NCI-H1105 treated with DMSO at 0.1 percent for 48 hours (cell line): ENCODE measurements around the gene TNK2.
A peak's percentile ranks its signal among the peaks of the same experiment; 100 is the strongest.

Experiments
- DNase-seq: peaks from one replicate; lab custom pipeline; 2025; lab: John Stamatoyannopoulos, UW

The TNK2 gene

DNA sequence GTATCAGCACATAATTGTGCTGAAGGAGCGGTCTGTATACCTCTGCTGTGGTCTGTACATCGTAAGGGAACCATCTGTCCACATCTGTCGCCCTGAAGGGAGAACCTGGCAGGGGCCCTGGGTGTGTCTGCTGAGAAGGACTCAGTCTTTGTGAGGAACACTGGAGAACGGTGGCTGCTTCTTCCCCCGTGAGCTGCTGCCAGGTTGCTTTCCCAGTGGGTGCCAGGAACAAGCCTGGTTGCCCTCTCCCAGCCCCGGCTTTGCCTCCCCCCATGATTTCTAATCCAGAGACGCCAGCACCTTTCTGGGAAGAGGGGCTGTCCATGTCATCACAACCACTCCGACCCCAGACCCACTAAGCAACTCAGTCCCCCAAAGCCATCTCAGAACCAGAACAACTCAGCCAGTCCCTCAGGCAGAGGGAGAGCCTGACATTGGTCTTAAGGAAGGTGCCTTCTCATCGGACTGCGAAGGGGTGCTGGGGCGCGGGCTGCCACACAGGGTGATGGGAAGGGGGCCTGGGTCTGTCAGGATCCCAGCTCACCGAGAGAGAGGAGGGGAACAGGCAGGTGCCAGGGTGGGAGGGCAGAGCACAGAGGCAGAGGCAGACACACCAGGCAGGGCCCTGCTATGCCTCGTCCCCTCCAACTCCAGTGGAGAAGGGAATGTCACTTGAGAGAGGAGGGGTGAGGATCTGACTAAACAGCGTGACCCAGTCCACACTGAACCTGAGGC, 8.5 kb downstream of the TNK2 start:
- no peak for DNase-seq

DNA sequence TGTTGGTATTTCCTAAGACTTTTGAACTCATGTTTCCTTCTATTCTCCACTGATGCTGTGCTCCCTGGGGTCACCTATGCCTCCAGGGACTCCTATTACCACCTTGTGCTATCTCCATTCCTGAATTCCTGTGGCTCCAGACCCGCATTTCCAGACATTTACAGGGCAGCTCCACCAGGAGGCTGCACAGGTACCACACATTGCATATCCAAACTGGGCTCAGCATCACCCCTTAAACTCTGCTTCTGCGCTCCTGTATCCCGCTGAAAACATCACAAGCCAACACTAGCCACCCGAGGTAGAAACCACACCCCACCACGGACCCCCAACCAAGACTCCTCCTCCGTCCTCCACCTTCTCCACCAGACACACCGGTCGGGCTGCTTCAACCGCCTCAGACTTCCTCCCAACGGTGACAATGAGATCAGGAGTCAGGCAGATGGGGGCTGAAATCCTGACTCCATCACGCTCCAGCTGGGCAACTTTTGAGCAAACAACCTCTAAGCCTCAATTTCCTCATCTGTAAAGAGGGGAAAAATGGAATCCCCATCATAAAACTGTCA, 10.4 kb downstream of the TNK2 start:
- DNase-seq = no peak

DNA sequence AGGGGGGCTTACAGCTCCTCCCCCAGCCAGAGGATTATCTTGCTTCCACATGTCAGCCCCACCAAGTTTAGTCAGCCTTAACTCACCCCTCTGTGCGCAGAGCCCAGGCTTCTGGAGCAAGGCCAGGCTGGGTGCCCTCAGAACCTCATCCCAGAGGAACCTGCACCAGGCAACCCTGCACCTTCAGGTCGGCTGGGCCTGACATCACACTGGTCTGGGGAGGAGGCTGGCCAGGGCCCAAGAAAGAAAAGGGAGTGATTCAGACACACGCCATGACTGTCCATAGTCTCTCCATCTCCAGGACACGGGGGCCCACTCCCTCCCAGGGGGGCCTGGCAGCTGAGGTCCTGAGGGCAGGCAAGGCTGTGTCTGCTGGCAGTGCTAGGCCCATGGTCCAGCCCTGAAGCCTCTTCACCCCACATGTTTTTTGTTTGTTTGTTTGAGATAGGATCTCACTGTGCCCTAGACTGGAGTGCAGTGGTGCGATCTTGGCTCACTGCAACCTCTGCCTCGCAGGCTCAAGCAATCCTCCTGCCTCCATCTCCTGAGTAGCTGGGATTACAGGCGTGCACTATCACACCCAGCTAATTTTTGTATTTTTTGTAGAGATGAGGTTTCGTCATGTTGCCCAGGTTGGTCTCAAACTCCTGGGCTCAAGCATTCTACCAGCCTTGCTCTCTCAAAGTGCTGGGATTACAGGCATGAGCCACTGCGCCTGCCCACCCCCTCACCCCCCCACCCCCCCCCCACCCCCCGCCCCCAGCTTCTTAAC, 11.1 kb downstream of the TNK2 start:
- no peak for DNase-seq

DNA sequence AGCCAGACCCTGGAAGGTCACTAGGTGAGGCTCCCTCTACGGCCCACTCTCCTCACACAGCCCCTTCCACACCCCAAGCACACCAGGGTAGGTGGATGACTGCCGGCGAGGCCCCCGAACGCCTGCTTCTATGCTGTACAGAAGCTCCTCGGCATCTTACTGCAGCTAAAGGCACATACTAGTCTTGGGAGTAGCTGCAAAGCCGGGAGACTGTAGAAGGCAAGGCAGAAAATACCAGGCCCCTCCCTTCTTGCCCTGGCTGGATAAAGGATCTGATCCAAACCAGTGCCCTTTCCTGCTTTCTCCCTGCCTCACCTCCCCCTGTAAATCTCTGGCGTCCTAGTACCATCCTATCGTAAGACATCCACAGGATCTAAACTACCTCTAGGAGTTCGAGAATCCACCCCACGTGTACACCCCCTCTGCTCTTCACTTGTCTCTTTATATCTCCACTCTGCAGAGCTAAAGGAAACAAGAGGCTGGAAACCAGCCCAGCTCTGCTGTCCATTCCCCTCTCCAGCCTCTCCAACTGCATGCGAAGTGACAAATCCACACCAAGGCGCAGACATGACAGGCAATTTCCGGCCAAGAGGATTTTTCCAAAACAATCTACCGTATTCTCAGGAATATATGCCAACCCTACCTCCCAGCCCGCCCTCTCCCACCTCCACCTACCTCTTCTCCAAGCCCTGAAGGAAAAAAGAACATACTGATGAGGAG, 11.8 kb downstream of the TNK2 start:
- DNase-seq = peak; percentile 20

DNA sequence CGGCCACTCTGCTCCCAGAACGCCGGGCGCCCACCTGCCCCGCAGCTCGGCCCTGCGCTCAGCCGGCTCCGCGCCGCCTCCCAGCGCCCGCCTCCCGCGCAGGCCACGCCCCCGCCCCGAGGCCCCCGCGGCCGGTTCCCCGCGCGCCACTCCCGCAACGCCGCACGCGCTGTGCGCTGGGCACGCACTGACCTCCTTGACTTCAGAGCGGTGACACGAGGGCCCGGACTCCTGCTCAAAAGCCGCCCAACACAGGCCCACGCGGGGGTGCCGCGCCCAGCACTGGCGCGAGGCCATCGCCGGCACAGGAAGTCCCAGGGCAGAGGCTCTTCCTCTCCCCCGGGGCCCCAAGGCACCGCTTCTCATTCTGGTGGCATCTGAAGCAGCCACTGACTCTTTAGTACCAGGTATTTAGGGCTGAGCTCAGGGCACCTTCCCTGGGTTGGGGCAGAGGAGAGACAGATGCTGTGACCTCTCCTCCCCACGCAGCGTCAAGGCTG, 12.4 kb downstream of the TNK2 start:
- DNase-seq = peak; percentile 49

DNA sequence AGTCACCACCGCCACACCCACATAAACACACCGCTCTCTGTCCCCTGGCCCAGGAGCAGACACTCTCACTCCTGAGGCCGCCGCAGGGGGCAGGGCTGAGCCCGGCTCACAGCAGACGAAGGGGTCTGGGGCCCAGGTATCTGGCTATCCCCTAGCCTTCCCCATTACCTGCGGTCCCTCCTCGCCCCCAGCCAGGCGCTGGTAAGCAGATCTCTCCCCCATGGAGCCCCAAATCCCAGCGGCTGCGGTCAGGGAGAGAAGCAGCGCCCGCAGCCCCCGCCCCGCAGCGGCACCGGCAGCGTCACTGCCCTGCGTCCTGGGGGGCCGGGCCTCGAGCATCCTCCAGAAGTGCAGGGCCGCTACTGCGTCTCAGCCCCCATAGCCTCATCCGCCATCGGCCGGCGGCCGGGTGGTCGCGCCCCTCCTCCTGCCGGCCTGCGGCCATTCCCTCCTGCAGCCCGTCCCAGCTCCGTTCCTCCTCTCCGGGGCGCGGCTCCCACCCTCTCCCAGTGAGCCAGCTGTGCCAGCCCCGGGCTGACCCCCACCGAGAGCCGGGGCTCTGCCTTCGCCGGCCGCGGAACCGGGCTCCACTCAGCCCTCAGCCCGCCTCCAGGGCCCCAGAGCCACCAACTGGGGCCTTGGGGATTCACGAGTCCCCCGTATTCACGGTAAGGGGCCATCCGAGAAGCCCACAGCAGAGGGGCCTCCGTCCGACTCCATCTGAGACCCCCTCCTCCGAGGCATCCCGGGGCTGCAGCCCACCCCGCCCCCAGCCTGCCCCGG, 13.1 kb downstream of the TNK2 start:
- DNase-seq = peak; percentile 77

DNA sequence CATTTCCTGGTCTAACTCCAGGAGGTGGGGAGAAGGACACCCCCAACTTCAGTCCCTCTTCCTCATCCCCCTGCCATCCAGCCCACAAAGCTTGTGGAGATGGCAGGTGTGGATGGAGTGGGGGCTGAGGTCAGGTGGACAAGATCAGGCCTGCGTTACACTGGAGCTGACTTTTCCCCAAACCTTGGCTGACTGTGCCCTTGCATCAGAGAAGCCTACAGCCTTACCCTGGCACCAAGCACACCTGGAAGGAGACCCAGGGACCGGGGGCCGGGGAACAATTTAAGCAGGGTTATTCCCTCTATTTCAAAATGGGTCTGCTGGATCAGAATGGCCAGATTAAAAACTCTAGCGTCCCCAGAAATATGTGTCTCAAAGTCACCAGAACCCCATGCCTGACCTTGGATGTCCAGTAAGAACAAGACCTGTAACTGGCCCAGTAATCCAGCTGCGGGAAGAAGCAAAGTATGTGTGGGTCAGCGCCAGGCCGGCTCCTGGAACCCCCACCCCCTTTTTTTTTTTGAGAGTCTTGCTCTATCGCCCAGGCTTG, 14.4 kb downstream of the TNK2 start:
- no peak for DNase-seq

DNA sequence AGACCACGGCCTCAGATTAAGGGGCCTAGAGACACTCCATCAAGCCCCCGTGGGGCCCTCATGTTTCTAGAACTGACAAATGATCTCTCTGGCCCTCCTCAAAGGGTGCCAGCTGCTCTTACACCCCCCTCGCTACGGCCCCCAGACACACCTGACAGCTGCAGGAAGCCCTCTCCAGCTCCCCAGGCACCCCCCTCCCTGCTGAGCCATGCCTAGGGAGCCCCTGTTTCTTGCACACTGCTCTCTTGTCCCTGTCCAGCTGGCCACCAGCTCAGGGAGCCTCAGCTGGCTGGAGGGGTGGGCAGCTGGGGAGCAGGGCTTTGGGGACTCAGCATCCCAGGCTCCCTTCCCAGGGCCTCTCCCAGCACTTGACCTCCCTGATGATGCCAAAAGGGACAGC, 14.8 kb downstream of the TNK2 start:
- no peak for DNase-seq

DNA sequence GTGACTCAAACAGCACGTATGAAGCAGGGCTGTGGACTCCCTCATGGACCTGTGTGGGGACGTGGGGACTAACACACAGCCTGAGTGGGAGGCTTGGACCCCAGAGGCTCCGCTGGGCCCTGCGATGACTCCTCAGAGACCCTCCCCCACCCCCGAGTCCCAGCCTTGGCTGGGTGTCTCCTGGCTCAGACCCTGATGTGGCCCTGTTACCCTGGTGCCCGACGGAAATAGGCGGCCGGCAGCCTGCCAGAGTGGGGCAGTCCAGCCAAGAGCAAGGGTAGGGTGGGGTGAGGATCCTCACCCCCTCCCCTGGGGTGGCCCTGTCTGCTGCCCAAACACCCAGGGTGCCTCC, 15.3 kb downstream of the TNK2 start:
- DNase-seq = no peak

DNA sequence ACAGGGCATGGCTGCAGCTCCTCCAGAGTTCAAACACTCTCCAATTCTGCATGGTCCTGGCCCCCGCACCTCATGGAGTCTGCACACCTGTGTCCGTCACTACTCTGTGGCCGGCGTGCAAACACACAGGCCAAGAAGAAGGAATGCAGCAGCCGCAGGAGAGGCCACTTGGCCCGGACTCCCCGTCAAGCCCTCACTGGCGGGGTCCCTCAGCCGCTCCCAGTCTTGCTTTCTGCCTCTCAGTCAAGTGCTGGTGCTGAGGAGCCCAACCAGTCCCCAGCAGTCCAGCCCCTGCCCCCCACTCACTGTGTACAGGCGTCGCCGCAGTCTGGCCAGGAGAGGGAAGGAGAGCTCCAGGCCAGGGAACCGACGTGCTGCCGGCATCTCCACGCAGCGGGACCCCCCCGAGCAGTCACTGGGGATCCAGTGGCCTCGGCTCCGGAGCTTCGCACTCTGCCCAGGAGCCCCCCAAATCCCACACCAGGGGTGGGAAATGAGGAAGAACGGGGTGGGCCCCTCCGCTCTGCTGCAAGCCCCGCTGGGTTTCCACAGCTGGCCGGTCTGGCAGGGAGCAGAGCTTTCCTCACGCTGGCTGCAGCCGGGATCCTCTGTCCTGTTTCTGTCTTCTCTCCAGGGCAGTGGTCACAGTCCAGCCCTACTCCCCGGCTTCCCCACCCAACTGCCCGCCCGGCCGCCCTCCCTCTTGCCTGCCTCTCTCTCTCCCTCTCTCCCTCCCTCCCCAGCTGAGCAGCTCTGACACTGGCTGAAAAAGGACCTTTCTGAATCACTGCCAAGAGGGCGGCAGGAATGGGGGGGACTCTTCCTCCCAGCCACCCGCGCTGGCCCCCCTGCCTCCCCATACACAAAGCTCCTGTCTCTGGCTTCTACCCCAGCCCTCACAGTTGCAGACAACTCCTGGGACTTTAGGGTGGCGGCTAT, 16.0 kb downstream of the TNK2 start:
- no peak for DNase-seq

DNA sequence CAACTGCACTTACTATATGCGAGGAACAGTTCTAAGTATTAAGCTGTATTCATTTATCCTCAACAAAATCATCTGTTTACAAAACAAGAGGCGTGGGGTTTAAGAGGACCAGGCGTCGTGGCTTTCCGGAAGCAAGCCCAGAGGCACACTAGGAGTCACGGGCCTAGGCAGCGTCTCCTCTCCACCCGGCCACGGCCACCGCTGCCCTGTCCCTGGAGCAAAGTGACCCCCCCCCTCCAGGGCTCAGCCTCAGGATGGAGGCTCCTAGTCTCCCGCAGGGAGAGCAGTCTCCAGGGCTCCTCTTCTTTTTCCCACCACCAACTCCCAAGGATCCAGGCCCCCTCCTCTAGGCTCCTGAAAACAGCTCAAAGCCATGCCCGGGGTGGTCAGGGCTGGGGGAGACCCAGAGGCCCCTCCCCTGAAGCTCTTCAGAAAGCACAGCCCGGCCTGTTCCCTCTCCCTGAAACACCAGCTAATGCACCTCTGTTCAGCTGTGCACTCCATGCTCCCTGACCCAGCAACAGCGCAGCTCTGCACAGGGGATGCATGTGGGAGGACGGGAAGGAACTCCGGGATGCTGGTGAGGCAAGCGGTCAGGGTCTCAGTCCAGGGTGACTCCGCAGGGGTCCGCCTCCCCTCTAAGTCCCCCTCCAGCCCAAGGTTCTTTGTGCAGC, 16.8 kb downstream of the TNK2 start:
- no peak for DNase-seq

DNA sequence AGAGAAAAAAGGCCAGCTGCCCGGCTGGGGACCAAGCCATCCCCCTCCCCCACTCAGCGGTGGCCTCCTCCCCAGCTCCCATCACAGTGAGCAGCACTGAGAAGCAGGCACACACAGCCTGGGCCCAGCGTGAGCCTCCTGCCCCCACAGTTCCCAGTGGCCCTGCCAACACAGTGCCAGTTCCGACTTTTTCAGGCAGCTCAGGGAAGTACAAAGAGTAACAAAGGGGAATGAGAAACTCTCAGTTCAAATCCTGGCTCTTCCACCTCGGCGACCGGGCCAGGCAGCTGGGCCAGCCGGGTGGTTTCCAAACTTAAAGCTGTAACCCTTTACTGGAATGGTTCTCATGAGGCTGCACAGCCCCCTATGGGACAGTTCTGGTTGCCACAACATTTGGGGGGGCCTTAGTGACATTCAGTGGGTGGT, 18.5 kb downstream of the TNK2 start:
- DNase-seq = no peak

DNA sequence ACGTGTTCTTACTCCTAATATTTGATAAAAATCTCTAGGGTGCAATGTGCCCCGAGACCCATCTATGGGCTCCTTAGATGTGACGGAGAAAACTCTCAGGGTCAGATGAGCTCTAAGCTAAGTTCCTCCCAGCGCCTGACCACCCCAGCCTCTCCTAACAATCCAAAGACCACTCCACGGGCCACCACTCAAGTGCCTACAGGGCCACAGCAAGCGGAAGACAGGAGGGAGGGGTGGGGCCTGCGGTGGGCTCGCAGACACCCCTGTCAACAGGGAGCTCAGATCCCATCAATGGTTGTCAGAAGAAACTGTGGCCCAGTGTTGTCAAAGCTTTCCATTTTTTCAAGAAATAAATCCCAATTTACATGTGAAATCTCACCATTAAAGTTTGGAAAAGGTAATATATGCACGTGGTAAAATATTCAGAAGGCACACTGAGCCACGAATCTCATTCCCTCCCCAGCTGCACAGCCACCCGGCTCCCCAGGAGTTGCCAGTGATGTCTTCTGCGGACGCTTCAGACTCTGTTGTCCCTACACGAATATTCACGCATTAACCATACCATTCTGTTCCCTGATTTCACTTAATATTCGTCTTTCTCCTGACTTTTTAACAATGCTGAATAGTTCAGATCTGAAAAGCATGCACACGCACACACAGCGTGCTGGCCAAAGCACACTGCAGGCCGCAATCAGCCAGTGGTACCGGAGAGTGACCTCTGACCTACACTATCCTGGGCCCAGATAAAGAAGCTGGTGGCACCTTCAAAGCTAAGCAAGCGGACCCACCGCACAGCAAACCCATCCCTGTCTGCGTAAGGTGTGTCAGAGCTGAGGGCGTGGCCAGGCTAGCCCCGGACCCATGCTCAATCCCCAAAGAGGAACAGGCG, 19.1 kb downstream of the TNK2 start:
- DNase-seq = no peak

DNA sequence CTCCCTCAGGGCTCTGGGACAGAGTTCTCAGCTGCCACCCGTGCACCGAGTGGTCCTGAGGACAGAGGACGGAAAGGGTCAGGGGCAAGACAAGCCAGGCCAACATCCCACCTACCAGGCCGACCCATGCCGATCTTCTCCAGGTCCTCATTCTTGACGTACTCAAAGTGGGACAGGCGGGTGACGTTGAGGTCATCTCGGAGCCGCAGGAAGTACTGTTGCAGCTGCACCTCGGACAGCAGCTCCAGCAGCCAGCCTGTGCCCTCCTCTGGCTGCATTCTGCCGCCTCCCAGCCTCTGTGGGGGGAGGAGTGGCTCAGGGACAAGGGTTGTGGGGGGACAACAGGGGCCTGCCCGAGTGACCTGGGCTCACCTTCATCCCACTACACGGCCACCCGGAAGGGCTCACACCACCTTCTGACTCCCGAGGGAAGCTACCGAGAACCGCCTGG, 20.0 kb downstream of the TNK2 start:
- DNase-seq = no peak

DNA sequence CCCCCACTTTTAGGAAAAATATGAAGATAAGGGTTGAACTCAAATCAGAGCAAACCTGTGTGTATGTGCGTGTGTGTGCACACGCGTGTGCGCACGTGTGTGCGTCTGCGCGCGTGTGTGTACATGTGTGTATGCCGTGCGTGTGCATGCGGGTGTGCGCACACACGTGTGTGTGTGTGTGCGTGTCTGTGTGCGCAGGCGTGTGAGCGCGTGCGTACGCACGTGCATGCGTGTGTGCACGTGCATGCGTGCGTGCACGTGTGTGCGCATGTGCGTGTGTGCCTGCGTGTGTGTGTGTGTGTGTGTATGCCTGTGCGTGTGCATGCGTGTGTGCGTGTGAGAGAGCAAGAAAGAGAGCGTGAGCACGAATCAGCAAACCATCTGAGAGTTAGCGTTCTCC, 20.7 kb downstream of the TNK2 start:
- DNase-seq = no peak

DNA sequence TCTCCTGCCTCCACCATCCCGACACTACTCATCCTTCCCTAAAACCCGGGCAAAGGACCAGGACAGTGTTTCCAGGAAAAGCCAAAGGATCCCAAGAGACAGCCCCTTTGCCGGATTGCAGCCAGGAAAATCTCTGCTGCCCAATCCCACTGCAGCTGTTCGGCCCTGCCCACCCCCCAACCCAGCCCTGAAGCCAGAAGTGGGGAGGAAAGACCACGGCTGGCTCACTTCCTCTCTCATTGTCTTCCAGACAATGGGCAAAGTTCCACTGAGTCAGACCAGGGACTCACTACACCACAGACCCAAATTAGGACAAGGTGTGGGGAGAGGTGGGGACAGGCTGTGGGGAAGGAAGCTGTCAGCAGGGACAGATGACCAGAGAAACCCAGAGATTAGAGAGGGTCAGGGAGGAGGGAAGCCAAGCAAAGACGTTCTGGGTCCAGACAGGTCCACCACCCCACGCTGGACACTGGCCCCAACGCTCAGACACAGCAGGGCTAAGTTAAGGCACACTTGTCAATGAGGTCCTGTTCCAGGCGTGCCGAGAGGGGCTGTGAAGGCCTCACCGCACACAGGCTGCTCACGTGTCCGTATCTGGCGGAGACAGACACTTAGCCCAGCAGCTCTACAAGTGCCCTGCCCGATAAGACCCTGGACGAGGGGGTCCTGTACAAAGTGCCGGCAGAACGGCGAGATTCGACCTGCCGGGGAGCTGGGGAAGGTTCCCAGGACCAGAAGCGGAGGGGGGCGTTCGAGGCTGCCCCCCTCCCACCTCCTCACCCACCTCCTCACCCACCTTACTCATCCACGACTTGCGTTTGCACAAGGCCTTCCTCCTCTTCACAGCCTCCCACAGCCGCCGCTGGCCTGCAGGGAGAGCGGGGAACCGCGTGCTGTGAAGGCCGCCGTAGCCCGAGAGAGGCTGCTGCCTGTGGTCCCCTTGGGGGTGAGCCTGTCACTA, 21.9 kb downstream of the TNK2 start:
- DNase-seq = no peak
